ENCODE results near the gene EFL1. TPM values are rescaled to one million over a fixed set of nuclear protein-coding genes. Genes with fewer than 3 reads are reported as not detected.

EFL1 gene
- total and polyA plus RNA-seq, 9 of the 15 experiments (the other 6 are each of a cell fraction or from before 2014, with no cell fraction given), result 4.8 to 32.5 (median 16.9) TPM

DNA sequence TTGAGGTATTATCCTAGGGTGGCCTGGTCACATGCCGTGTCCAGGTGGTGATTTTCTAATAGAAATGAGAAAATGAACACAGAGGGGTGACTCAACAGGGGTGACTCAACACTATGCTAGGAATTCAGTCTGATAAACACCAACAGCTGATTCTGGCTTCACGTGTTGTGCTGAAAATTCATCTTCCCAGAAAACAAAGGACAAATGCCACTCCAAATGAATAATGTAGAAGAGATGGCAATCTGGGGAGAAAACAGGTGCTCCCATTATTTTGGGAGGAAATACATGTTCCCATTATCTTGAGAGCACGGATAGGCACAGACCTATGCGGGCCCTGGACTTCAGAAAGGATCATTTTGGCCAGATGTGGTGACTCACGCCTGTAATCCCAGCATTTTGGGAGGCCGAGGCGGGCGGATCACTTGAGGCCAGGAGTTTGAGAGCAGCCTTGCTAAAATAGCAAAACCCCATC is 115.5 kb downstream of the EFL1 start (continued):
- TF ChIP-seq, protein P1, sequence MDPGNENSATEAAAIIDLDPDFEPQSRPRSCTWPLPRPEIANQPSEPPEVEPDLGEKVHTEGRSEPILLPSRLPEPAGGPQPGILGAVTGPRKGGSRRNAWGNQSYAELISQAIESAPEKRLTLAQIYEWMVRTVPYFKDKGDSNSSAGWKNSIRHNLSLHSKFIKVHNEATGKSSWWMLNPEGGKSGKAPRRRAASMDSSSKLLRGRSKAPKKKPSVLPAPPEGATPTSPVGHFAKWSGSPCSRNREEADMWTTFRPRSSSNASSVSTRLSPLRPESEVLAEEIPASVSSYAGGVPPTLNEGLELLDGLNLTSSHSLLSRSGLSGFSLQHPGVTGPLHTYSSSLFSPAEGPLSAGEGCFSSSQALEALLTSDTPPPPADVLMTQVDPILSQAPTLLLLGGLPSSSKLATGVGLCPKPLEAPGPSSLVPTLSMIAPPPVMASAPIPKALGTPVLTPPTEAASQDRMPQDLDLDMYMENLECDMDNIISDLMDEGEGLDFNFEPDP (CRISPR knock-in tag; IDR thresholded peaks at IDR 0.05), result no peak
- TF ChIP-seq STAT5A (IDR thresholded peaks at IDR 0.05; ENCODE audit: borderline replicate concordance, low read length) (no peak), ZNF174 (CRISPR knock-in tag; IDR thresholded peaks at IDR 0.05) (no peak), SREBF1 (IDR thresholded peaks at IDR 0.05; ENCODE audit: borderline replicate concordance, low read depth, low read length) (no peak), SMARCE1 (IDR thresholded peaks at IDR 0.05) (peak; percentile 88), FOXA3 (CRISPR knock-in tag; conservative IDR thresholded peaks at IDR 0.05 in 1 of 2, IDR thresholded peaks at IDR 0.05 in 1 of 2) (no peak), U2AF1 (optimal IDR thresholded peaks at IDR 0.05; ENCODE audit: low read depth, low read length) (no peak), CBX5 (IDR thresholded peaks at IDR 0.05; ENCODE audit: borderline replicate concordance, low read depth) (no peak), GABPA (tag; conservative IDR thresholded peaks at IDR 0.05; ENCODE audit: low read depth) (no peak), ETV6 (IDR thresholded peaks at IDR 0.05; ENCODE audit: borderline replicate concordance in 1 of 2, low read depth in 2 of 2, low read length in 1 of 2) (no peak), ETV6 (CRISPR knock-in tag; IDR thresholded peaks at IDR 0.05; ENCODE audit: borderline replicate concordance) (no peak), ZNF57 (CRISPR knock-in tag; IDR thresholded peaks at IDR 0.05) (no peak), RBM15 (IDR thresholded peaks at IDR 0.05; ENCODE audit: insufficient read depth, low read length) (no peak)
- TF ChIP-seq, protein P2, sequence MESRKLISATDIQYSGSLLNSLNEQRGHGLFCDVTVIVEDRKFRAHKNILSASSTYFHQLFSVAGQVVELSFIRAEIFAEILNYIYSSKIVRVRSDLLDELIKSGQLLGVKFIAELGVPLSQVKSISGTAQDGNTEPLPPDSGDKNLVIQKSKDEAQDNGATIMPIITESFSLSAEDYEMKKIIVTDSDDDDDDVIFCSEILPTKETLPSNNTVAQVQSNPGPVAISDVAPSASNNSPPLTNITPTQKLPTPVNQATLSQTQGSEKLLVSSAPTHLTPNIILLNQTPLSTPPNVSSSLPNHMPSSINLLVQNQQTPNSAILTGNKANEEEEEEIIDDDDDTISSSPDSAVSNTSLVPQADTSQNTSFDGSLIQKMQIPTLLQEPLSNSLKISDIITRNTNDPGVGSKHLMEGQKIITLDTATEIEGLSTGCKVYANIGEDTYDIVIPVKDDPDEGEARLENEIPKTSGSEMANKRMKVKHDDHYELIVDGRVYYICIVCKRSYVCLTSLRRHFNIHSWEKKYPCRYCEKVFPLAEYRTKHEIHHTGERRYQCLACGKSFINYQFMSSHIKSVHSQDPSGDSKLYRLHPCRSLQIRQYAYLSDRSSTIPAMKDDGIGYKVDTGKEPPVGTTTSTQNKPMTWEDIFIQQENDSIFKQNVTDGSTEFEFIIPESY (CRISPR knock-in tag; IDR thresholded peaks at IDR 0.05), result no peak
- TF ChIP-seq, protein P3, sequence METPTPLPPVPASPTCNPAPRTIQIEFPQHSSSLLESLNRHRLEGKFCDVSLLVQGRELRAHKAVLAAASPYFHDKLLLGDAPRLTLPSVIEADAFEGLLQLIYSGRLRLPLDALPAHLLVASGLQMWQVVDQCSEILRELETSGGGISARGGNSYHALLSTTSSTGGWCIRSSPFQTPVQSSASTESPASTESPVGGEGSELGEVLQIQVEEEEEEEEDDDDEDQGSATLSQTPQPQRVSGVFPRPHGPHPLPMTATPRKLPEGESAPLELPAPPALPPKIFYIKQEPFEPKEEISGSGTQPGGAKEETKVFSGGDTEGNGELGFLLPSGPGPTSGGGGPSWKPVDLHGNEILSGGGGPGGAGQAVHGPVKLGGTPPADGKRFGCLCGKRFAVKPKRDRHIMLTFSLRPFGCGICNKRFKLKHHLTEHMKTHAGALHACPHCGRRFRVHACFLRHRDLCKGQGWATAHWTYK (CRISPR knock-in tag; IDR thresholded peaks at IDR 0.05), result no peak
- TF ChIP-seq, protein P4, sequence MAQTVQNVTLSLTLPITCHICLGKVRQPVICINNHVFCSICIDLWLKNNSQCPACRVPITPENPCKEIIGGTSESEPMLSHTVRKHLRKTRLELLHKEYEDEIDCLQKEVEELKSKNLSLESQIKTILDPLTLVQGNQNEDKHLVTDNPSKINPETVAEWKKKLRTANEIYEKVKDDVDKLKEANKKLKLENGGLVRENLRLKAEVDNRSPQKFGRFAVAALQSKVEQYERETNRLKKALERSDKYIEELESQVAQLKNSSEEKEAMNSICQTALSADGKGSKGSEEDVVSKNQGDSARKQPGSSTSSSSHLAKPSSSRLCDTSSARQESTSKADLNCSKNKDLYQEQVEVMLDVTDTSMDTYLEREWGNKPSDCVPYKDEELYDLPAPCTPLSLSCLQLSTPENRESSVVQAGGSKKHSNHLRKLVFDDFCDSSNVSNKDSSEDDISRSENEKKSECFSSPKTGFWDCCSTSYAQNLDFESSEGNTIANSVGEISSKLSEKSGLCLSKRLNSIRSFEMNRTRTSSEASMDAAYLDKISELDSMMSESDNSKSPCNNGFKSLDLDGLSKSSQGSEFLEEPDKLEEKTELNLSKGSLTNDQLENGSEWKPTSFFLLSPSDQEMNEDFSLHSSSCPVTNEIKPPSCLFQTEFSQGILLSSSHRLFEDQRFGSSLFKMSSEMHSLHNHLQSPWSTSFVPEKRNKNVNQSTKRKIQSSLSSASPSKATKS (CRISPR knock-in tag; IDR thresholded peaks at IDR 0.05), result no peak
- TF ChIP-seq, protein P5, sequence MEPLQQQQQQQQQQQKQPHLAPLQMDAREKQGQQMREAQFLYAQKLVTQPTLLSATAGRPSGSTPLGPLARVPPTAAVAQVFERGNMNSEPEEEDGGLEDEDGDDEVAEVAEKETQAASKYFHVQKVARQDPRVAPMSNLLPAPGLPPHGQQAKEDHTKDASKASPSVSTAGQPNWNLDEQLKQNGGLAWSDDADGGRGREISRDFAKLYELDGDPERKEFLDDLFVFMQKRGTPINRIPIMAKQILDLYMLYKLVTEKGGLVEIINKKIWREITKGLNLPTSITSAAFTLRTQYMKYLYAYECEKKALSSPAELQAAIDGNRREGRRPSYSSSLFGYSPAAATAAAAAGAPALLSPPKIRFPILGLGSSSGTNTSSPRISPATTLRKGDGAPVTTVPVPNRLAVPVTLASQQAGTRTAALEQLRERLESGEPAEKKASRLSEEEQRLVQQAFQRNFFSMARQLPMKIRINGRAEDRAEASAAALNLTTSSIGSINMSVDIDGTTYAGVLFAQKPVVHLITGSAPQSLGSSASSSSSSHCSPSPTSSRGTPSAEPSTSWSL (CRISPR knock-in tag; IDR thresholded peaks at IDR 0.05; ENCODE audit: borderline replicate concordance), result no peak
- TF ChIP-seq, protein P6, sequence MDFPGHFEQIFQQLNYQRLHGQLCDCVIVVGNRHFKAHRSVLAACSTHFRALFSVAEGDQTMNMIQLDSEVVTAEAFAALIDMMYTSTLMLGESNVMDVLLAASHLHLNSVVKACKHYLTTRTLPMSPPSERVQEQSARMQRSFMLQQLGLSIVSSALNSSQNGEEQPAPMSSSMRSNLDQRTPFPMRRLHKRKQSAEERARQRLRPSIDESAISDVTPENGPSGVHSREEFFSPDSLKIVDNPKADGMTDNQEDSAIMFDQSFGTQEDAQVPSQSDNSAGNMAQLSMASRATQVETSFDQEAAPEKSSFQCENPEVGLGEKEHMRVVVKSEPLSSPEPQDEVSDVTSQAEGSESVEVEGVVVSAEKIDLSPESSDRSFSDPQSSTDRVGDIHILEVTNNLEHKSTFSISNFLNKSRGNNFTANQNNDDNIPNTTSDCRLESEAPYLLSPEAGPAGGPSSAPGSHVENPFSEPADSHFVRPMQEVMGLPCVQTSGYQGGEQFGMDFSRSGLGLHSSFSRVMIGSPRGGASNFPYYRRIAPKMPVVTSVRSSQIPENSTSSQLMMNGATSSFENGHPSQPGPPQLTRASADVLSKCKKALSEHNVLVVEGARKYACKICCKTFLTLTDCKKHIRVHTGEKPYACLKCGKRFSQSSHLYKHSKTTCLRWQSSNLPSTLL (IDR thresholded peaks at IDR 0.05), result no peak

Measured in K562 (cell line).